ENCODE data around the gene NR0B2. TPM values are rescaled to one million over a fixed set of nuclear protein-coding genes. Genes with fewer than 3 reads are reported as not detected.

NR0B2 gene
- total and polyA plus RNA-seq, 2 of the 13 experiments (the other 11 are each of a cell fraction or from before 2014, with no cell fraction given): 72.5 to 133 TPM

DNA sequence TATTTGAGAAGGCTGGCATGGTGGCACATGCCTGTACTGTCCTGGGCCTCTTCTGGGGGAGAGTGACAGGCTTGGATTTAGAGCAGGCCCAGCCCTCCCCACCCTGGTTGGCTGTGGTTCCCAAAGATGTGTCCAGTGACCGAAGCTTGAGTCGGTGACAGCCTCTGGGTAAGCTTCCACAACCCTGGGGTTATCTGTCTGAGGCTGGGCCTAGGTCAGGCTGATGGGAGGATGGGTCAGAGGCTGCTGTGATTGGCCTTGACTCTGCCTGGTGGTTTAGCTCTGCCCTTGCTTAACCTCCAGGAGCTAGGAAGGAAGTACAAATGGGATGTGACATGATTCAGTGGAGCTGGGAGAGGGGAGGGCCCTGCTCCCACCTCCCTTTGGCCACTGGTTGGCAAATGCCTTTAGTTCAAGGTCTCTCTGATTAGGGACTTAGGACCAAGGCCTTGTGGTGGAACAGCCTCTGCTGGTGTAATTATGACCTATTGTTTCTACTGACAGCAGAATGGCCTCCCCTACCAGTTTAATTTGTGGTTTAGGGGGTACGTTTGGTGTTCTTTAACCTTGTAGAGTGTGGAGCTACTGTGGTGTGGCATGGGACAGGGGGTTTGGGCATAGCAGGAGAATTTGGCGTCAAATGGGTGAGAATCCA, 24.4 kb upstream of the NR0B2 start (continued):
- peak; percentile 93 for TF ChIP-seq NR2C2 (CRISPR knock-in tag; IDR thresholded peaks at IDR 0.05; ENCODE audit: borderline replicate concordance)
- peak; percentile 94 for TF ChIP-seq ZMYM2 (CRISPR knock-in tag; IDR thresholded peaks at IDR 0.05)
- TF ChIP-seq, protein P1, sequence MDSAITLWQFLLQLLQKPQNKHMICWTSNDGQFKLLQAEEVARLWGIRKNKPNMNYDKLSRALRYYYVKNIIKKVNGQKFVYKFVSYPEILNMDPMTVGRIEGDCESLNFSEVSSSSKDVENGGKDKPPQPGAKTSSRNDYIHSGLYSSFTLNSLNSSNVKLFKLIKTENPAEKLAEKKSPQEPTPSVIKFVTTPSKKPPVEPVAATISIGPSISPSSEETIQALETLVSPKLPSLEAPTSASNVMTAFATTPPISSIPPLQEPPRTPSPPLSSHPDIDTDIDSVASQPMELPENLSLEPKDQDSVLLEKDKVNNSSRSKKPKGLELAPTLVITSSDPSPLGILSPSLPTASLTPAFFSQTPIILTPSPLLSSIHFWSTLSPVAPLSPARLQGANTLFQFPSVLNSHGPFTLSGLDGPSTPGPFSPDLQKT (CRISPR knock-in tag; IDR thresholded peaks at IDR 0.05; ENCODE audit: borderline replicate concordance): no peak
- TF ChIP-seq NFE2 (CRISPR knock-in tag; IDR thresholded peaks at IDR 0.05): no peak
- no peak; the same call in 1 of the 2 replicates for TF ChIP-seq ZNF816 (CRISPR knock-in tag; IDR thresholded peaks at IDR 0.05; ENCODE audit: borderline replicate concordance)
- TF ChIP-seq, protein P2, sequence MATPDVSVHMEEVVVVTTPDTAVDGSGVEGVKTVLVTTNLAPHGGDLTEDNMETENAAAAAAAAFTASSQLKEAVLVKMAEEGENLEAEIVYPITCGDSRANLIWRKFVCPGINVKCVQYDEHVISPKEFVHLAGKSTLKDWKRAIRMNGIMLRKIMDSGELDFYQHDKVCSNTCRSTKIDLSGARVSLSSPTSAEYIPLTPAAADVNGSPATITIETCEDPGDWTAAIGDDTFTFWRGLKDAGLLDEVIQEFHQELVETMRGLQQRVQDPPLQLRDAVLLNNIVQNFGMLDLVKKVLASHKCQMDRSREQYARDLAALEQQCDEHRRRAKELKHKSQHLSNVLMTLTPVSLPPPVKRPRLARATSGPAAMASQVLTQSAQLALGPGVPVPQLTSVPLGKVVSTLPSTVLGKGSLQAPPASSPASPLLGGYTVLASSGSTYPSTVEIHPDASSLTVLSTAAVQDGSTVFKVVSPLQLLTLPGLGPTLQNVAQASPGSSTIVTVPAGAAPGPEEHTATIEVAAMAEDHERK (CRISPR knock-in tag; IDR thresholded peaks at IDR 0.05; ENCODE audit: low read depth): no peak
- TF ChIP-seq ZNF124 (CRISPR knock-in tag; IDR thresholded peaks at IDR 0.05): no peak
- TF ChIP-seq, protein P3, sequence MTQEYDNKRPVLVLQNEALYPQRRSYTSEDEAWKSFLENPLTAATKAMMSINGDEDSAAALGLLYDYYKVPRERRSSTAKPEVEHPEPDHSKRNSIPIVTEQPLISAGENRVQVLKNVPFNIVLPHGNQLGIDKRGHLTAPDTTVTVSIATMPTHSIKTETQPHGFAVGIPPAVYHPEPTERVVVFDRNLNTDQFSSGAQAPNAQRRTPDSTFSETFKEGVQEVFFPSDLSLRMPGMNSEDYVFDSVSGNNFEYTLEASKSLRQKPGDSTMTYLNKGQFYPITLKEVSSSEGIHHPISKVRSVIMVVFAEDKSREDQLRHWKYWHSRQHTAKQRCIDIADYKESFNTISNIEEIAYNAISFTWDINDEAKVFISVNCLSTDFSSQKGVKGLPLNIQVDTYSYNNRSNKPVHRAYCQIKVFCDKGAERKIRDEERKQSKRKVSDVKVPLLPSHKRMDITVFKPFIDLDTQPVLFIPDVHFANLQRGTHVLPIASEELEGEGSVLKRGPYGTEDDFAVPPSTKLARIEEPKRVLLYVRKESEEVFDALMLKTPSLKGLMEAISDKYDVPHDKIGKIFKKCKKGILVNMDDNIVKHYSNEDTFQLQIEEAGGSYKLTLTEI (CRISPR knock-in tag; conservative IDR thresholded peaks at IDR 0.05): no peak
- peak; percentile 21 for TF ChIP-seq IKZF4 (CRISPR knock-in tag; IDR thresholded peaks at IDR 0.05; ENCODE audit: borderline replicate concordance, low read depth, not compliant biosample characterization)
- TF ChIP-seq, protein P4, sequence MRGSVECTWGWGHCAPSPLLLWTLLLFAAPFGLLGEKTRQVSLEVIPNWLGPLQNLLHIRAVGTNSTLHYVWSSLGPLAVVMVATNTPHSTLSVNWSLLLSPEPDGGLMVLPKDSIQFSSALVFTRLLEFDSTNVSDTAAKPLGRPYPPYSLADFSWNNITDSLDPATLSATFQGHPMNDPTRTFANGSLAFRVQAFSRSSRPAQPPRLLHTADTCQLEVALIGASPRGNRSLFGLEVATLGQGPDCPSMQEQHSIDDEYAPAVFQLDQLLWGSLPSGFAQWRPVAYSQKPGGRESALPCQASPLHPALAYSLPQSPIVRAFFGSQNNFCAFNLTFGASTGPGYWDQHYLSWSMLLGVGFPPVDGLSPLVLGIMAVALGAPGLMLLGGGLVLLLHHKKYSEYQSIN (CRISPR knock-in tag; IDR thresholded peaks at IDR 0.05; ENCODE audit: borderline replicate concordance): no peak
- TF ChIP-seq ARHGAP35 (CRISPR knock-in tag; IDR thresholded peaks at IDR 0.05; ENCODE audit: borderline replicate concordance): no peak
- peak; percentile 91 for TF ChIP-seq ZMYM4 (CRISPR knock-in tag; IDR thresholded peaks at IDR 0.05)
- no peak for TF ChIP-seq ZNF496 (CRISPR knock-in tag; IDR thresholded peaks at IDR 0.05; ENCODE audit: insufficient replicate concordance)
- peak in 1 of 2 experiments; percentile 37; a peak in 1 of 4 replicates for TF ChIP-seq MAFK (conservative IDR thresholded peaks at IDR 0.05 in 1 of 2, IDR thresholded peaks at IDR 0.05 in 1 of 2; ENCODE audit: low read length in 2 of 2)
- peak; percentile 89 for TF ChIP-seq FOSL2 (CRISPR knock-in tag; IDR thresholded peaks at IDR 0.05)
- TF ChIP-seq KDM4B (CRISPR knock-in tag; IDR thresholded peaks at IDR 0.05): no peak
- TF ChIP-seq TBX3 (IDR thresholded peaks at IDR 0.05; ENCODE audit: borderline replicate concordance): no peak
- 0 out of 2 replicates have a peak, but pooled peaks have one; percentile 71 for TF ChIP-seq ZNF547 (CRISPR knock-in tag; IDR thresholded peaks at IDR 0.05)
- TF ChIP-seq, protein P5, sequence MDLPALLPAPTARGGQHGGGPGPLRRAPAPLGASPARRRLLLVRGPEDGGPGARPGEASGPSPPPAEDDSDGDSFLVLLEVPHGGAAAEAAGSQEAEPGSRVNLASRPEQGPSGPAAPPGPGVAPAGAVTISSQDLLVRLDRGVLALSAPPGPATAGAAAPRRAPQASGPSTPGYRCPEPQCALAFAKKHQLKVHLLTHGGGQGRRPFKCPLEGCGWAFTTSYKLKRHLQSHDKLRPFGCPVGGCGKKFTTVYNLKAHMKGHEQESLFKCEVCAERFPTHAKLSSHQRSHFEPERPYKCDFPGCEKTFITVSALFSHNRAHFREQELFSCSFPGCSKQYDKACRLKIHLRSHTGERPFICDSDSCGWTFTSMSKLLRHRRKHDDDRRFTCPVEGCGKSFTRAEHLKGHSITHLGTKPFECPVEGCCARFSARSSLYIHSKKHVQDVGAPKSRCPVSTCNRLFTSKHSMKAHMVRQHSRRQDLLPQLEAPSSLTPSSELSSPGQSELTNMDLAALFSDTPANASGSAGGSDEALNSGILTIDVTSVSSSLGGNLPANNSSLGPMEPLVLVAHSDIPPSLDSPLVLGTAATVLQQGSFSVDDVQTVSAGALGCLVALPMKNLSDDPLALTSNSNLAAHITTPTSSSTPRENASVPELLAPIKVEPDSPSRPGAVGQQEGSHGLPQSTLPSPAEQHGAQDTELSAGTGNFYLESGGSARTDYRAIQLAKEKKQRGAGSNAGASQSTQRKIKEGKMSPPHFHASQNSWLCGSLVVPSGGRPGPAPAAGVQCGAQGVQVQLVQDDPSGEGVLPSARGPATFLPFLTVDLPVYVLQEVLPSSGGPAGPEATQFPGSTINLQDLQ (CRISPR knock-in tag; IDR thresholded peaks at IDR 0.05): no peak
- TF ChIP-seq HDAC1 (CRISPR knock-in tag; IDR thresholded peaks at IDR 0.05): peak; percentile 94

Measured in HepG2 (cell line).